ENCODE measurements around the gene CHSY3.

DNA sequence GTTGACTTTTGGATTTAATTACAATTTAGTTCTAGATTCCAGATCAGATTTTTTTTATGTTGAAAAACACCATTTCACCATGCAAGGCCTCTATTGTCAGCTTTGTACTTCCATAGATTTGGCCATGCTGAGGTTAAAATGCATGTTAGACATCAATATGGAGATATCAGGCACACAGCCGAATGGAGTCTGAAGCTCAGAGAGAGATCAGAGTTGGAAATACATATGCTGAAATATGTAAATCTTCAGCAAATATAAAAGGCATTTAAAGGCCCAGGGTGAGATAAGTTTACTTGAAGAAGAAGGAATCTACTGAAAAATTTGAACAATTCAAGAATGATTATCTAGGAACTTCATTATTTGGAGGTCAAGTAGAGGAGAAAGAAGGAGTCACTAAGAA lies 139.6 kb downstream of the CHSY3 start:
- TF ChIP-seq, protein P1, sequence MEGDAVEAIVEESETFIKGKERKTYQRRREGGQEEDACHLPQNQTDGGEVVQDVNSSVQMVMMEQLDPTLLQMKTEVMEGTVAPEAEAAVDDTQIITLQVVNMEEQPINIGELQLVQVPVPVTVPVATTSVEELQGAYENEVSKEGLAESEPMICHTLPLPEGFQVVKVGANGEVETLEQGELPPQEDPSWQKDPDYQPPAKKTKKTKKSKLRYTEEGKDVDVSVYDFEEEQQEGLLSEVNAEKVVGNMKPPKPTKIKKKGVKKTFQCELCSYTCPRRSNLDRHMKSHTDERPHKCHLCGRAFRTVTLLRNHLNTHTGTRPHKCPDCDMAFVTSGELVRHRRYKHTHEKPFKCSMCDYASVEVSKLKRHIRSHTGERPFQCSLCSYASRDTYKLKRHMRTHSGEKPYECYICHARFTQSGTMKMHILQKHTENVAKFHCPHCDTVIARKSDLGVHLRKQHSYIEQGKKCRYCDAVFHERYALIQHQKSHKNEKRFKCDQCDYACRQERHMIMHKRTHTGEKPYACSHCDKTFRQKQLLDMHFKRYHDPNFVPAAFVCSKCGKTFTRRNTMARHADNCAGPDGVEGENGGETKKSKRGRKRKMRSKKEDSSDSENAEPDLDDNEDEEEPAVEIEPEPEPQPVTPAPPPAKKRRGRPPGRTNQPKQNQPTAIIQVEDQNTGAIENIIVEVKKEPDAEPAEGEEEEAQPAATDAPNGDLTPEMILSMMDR (IDR thresholded peaks at IDR 0.05) = no peak
- TF ChIP-seq POLR2A (IDR thresholded peaks at IDR 0.05) = no peak
